Neural progenitor cell (in vitro differentiated cells): Measurements from ENCODE around the gene CHAF1A. TPM values are rescaled to one million over a fixed set of nuclear protein-coding genes. Genes with fewer than 3 reads are reported as not detected.
A peak's percentile ranks its signal among the peaks of the same experiment; 100 is the strongest.

Experiments
- DNase-seq: peaks from one replicate; pipeline ENCODE4 v3.0.0-alpha.2; 2016; ENCODE audit warnings: low spot score
- H2AFZ ChIP-seq: fragments of 200-600 bp; sonication (generic); replicated peaks from 2 replicates; pipeline ENCODE4 v1.6.1; 2016; ENCODE audit warnings: antibody characterized with exemption
- H3F3A ChIP-seq: fragments of 200-600 bp; sonication (generic); 2 replicates; pipeline ENCODE4 v1.6.1; 2016; ENCODE audit warnings: antibody characterized with exemption, low read depth
- H3K27ac ChIP-seq: fragments of 200-600 bp; sonication (generic); 2 replicates; pipeline ENCODE4 v1.5.1; 2016; ENCODE audit warnings: mild to moderate bottlenecking
- H3K27me3 ChIP-seq: fragments of 200-600 bp; sonication (generic); 2 replicates; pipeline ENCODE4 v1.6.1; 2016; ENCODE audit warnings: mild to moderate bottlenecking, moderate library complexity
- H3K36me3 ChIP-seq: fragments of 200-600 bp; sonication (generic); 2 replicates; pipeline ENCODE4 v1.5.1; 2016
- H3K4me1 ChIP-seq: fragments of 200-600 bp; sonication (generic); 2 replicates; pipeline ENCODE4 v1.6.1; 2016; ENCODE audit warnings: mixed run types
- H3K4me2 ChIP-seq: fragments of 200-600 bp; sonication (generic); 2 replicates; pipeline ENCODE4 v1.6.1; 2016
- H3K4me3 ChIP-seq: fragments of 200-600 bp; sonication (generic); 2 replicates; pipeline ENCODE4 v1.5.1; 2016
- H3K79me2 ChIP-seq: fragments of 200-600 bp; sonication (generic); 2 replicates; pipeline ENCODE4 v1.6.1; 2016; ENCODE audit warnings: low read depth
- H3K9ac ChIP-seq: fragments of 200-600 bp; sonication (generic); 2 replicates; pipeline ENCODE4 v1.6.1; 2016
- H3K9me3 ChIP-seq: fragments of 200-600 bp; sonication (generic); 2 replicates; pipeline ENCODE4 v1.5.1; 2016; ENCODE audit warnings: low read depth
- H4K20me1 ChIP-seq: fragments of 200-600 bp; sonication (generic); 2 replicates; pipeline ENCODE4 v1.6.1; 2016; ENCODE audit warnings: low read depth
- H3K27ac Mint-ChIP-seq: 3 replicates; pipeline ENCODE4 v1.8.0; 2021; ENCODE audit warnings: mixed read lengths
- H3K27me3 Mint-ChIP-seq: 2 replicates; pipeline ENCODE4 v1.8.0; 2022; ENCODE audit warnings: low read depth, mild to moderate bottlenecking, inconsistent platforms, moderate library complexity, mixed read lengths; ENCODE audit not compliant: insufficient read depth
- H3K36me3 Mint-ChIP-seq: 3 replicates; pipeline ENCODE4 v1.8.0; 2021; ENCODE audit warnings: mixed read lengths
- H3K4me1 Mint-ChIP-seq: 3 replicates; pipeline ENCODE4 v1.8.0; 2021; ENCODE audit warnings: mixed read lengths
- H3K4me3 Mint-ChIP-seq: 3 replicates; pipeline ENCODE4 v1.8.0; 2021; ENCODE audit warnings: mild to moderate bottlenecking, moderate library complexity, mixed read lengths
- H3K9me3 Mint-ChIP-seq: 3 replicates; pipeline ENCODE4 v1.8.0; 2020; ENCODE audit warnings: mixed read lengths
- EZH2 ChIP-seq: fragments of 200-600 bp; sonication (generic); IDR thresholded peaks from 2 replicates; pipeline ENCODE4 v1.6.1; 2017; ENCODE audit warnings: antibody characterized with exemption, mild to moderate bottlenecking, moderate library complexity
- EZH2phosphoT487 ChIP-seq: fragments of 200-600 bp; sonication (generic); IDR thresholded peaks from 2 replicates; pipeline ENCODE4 v1.6.1; 2017; ENCODE audit warnings: antibody characterized with exemption
- total RNA-seq: library from RNA; depleted of rRNA; stranded (reverse); fragments of >200 nt; gene quantifications from 2 replicates; pipeline ENCODE4 v1.2.3, GENCODE V29; 2015; ENCODE audit warnings: low replicate concordance
- TF ChIP-seq, protein P1 (sequence below): fragments of 200-600 bp; sonication (generic); IDR thresholded peaks from 2 replicates; pipeline ENCODE4 v1.5.1; 2017; ENCODE audit warnings: antibody characterized with exemption, mild to moderate bottlenecking

The CHAF1A gene
- total RNA-seq, 1 donor from 2014 or later: 37.5 TPM

DNA sequence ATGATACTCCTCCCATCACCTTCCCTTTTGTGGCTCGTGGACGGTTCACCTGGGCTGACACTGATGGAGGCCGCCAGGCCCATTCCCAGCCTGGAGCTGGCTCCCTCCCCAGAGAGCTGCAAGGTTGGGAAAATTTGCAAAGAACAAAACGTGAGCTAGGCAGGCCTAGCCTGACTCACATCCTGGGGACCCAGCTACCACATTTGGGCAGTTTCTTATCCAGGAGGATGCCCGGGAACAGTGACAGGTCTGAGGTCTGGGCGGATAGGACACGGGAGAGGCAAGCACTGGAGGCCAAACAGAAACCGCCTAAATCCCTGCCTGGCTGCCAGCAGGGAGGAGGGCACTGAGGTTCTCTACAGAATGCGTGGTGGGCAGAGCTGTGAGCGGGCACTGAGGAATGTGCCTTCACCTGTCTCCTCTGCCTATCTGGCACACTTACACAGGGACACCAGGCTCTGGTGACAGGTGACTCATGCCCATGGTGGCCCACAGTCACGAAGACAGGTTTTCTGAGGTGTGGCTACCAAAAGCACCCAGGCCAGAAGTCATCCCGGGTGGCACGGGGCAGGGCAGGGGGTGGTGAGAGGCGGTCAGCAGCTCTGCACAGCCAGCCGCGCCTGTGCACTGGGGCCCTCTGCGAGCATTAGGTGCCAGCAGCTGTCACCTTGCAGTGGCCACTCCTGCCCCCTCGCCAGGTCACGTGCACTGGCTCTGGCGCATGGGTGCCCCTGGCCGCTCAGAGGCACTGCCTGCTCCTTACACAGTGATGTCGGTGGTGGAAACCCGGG is 25.3 kb upstream of the CHAF1A start:
- peak overlapping the region; percentile 27 for H3K4me2 ChIP-seq
- Mint-ChIP-seq H3K27ac (peak overlapping the region; percentile 93), H3K4me1 (peaks cover 46% of the 10 kb centered on the region), H3K9me3 (no peaks in the 10 kb centered on the region), H3K4me3 (no peak overlapping the region), H3K36me3 (peaks cover 2% of the 10 kb centered on the region), H3K27me3 (peaks cover 5% of the 10 kb centered on the region)
- no peak for DNase-seq
- H3K79me2 ChIP-seq: peaks cover 48% of the 10 kb centered on the region
- no peak overlapping the region for H3K27ac ChIP-seq
- H3F3A ChIP-seq: peaks cover 13% of the 10 kb centered on the region
- H3K9ac ChIP-seq: no peak overlapping the region
- TF ChIP-seq EZH2 (no peak), EZH2phosphoT487 (no peak)
- TF ChIP-seq, protein P1, sequence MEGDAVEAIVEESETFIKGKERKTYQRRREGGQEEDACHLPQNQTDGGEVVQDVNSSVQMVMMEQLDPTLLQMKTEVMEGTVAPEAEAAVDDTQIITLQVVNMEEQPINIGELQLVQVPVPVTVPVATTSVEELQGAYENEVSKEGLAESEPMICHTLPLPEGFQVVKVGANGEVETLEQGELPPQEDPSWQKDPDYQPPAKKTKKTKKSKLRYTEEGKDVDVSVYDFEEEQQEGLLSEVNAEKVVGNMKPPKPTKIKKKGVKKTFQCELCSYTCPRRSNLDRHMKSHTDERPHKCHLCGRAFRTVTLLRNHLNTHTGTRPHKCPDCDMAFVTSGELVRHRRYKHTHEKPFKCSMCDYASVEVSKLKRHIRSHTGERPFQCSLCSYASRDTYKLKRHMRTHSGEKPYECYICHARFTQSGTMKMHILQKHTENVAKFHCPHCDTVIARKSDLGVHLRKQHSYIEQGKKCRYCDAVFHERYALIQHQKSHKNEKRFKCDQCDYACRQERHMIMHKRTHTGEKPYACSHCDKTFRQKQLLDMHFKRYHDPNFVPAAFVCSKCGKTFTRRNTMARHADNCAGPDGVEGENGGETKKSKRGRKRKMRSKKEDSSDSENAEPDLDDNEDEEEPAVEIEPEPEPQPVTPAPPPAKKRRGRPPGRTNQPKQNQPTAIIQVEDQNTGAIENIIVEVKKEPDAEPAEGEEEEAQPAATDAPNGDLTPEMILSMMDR: no peak
- H3K27me3 ChIP-seq: no peaks in the 10 kb centered on the region
- H3K4me1 ChIP-seq: peaks cover 23% of the 10 kb centered on the region
- no peaks in the 10 kb centered on the region for H3K36me3 ChIP-seq
- no peak overlapping the region for H3K4me3 ChIP-seq
- H3K9me3 ChIP-seq: no peaks in the 10 kb centered on the region
- no peak overlapping the region for H2AFZ ChIP-seq
- H4K20me1 ChIP-seq: peaks cover 83% of the 10 kb centered on the region

DNA sequence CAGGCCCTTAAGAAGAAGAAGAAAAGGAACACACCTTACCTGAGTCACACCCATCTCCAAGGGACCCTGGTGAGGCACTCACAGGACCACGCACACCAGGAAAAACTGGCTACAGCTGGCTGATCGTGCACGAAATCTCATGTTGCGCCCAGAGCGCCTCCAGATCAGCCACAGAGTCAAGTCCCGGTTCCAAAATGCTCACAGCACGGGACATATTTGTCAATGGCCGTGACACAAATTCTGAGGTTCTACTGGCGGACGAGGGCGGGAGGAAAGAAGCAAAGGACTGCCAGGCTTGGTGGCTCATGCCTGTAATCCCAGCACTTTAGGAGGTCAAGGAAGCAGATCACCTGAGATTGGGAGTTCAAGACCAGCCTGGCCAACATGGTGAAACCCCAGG is 23.6 kb upstream of the CHAF1A start:
- H3K9ac ChIP-seq: no peak overlapping the region
- no peak overlapping the region for H2AFZ ChIP-seq
- H3K27me3 ChIP-seq: no peaks in the 10 kb centered on the region
- no peak overlapping the region for H3K4me2 ChIP-seq
- H3K4me3 ChIP-seq: no peak overlapping the region
- H3K27ac Mint-ChIP-seq: peak overlapping the region; percentile 44
- H3K36me3 Mint-ChIP-seq: peaks cover 4% of the 10 kb centered on the region
- peaks cover 13% of the 10 kb centered on the region for H3F3A ChIP-seq
- H4K20me1 ChIP-seq: peaks cover 68% of the 10 kb centered on the region
- no peak overlapping the region for H3K27ac ChIP-seq
- H3K4me1 ChIP-seq: peaks cover 23% of the 10 kb centered on the region
- TF ChIP-seq EZH2: no peak
- TF ChIP-seq, protein P1: no peak
- no peak for TF ChIP-seq EZH2phosphoT487
- no peaks in the 10 kb centered on the region for H3K9me3 Mint-ChIP-seq
- H3K9me3 ChIP-seq: no peaks in the 10 kb centered on the region
- H3K79me2 ChIP-seq: peaks cover 48% of the 10 kb centered on the region
- H3K27me3 Mint-ChIP-seq: peaks cover 5% of the 10 kb centered on the region
- H3K36me3 ChIP-seq: no peaks in the 10 kb centered on the region
- no peak for DNase-seq
- peaks cover 44% of the 10 kb centered on the region for H3K4me1 Mint-ChIP-seq
- no peak overlapping the region for H3K4me3 Mint-ChIP-seq

DNA sequence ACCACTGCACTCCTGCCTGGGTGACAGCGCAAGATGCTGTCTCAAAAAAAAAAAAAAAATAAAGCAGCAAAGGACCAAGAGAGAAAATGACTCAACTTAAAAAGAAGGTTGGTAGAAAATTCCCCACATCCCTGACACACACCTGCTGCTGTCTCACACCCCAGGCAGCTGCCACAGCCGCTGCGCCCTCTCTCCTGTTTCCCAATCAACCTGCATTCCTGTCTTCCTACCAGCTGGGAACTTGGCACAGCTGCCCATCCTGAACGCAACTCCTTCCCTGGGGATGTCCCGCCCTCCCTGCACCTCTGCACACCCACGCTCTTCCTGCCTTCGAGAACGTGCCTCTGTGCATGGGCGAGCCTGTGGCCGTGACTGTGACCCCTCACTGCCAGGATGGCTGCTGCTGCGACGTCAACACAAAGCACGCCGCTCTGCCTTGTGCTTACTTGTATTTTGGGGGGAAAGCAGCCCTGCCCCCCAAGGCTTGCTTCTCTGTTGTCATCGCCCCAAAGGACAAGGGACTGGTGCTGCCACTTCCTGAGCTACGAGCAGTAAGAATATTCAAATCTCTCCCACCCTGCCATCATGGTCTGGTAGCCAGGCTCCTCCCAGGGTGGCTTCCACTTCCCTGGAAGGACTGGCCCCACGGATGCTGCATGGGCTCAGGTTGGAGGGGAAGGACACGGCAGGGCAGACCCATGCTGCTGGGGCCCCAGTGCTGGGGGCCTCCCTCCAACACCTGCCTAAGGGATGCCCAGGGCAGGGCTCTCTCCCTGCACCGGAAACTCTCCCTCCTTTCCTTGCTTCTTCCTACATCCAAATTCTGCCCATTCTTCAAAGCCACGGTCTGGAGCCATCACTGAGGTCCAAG is 22.8 kb upstream of the CHAF1A start:
- H3K27ac ChIP-seq: no peak overlapping the region
- H3K36me3 Mint-ChIP-seq: peaks cover 3% of the 10 kb centered on the region
- H3K9me3 Mint-ChIP-seq: no peaks in the 10 kb centered on the region
- H3K9me3 ChIP-seq: no peaks in the 10 kb centered on the region
- H3K4me1 ChIP-seq: peaks cover 23% of the 10 kb centered on the region
- H3K4me2 ChIP-seq: no peak overlapping the region
- H3K36me3 ChIP-seq: no peaks in the 10 kb centered on the region
- peaks cover 41% of the 10 kb centered on the region for H3K4me1 Mint-ChIP-seq
- peaks cover 5% of the 10 kb centered on the region for H3K27me3 Mint-ChIP-seq
- TF ChIP-seq EZH2: no peak
- TF ChIP-seq EZH2phosphoT487: no peak
- TF ChIP-seq, protein P1: no peak
- H2AFZ ChIP-seq: no peak overlapping the region
- H3K79me2 ChIP-seq: peaks cover 48% of the 10 kb centered on the region
- peaks cover 61% of the 10 kb centered on the region for H4K20me1 ChIP-seq
- H3F3A ChIP-seq: peaks cover 13% of the 10 kb centered on the region
- no peaks in the 10 kb centered on the region for H3K27me3 ChIP-seq
- no peak overlapping the region for H3K9ac ChIP-seq
- no peak for DNase-seq
- no peak overlapping the region for H3K4me3 ChIP-seq
- H3K4me3 Mint-ChIP-seq: no peak overlapping the region
- peak overlapping the region; percentile 55 for H3K27ac Mint-ChIP-seq
